CD8-positive, alpha-beta memory T cell (primary cell): ENCODE results near the gene ELF3. TPM values are rescaled to one million over a fixed set of nuclear protein-coding genes. Genes with fewer than 3 reads are reported as not detected.
A peak's percentile ranks its signal among the peaks of the same experiment; 100 is the strongest.
"Not testable (repeated sequence)": the region's sequence is repeated elsewhere in the genome, so short reads cannot be mapped to it uniquely, and the experiment has no call there.

Experiments used
- CTCF ChIA-PET: fragments of 350-600 bp; sonication (Branson Sonifier 250); formaldehyde crosslinking; loops from one replicate; lab custom pipeline; 2021; ENCODE audit warnings: antibody characterized with exemption; lab: Charles Lee
- POLR2A ChIA-PET: fragments of 350-600 bp; sonication (Branson Sonifier 250); formaldehyde crosslinking; loops from one replicate; lab custom pipeline; 2021; ENCODE audit warnings: antibody characterized with exemption; lab: Charles Lee
- DNase-seq, 5 donors: peaks; one replicate each; pipeline versions ENCODE4 v3.0.0 to v3.0.0-alpha.2; 2020 to 2022; ENCODE audit warnings: mixed read lengths in 1 of 5
- H3K27ac ChIP-seq: one replicate; pipeline ENCODE4 v1.7.0; 2013; ENCODE audit warnings: low read depth, mild to moderate bottlenecking, low read length, moderate library complexity
- H3K27me3 ChIP-seq: 2 replicates; pipeline ENCODE4 v1.7.0; 2013; ENCODE audit warnings: low read length, mild to moderate bottlenecking; ENCODE audit not compliant: insufficient read depth, poor library complexity, severe bottlenecking
- H3K36me3 ChIP-seq: 2 replicates; pipeline ENCODE4 v1.7.0; 2013; ENCODE audit warnings: mild to moderate bottlenecking, low read length, moderate library complexity; ENCODE audit not compliant: insufficient read depth
- H3K4me1 ChIP-seq: 2 replicates; pipeline ENCODE4 v1.7.0; 2013; ENCODE audit warnings: mild to moderate bottlenecking, low read length, moderate library complexity; ENCODE audit not compliant: insufficient read depth
- H3K4me3 ChIP-seq: 2 replicates; pipeline ENCODE4 v1.7.0; 2013; ENCODE audit warnings: mild to moderate bottlenecking, low read length
- H3K9me3 ChIP-seq: 2 replicates; pipeline ENCODE4 v1.7.0; 2013; ENCODE audit warnings: mild to moderate bottlenecking, low read length
- H3K27ac Mint-ChIP-seq, 8 donors: one replicate each; pipeline ENCODE4 v1.8.0; 2020 to 2021; ENCODE audit warnings: mixed read lengths in 8 of 8, mild to moderate bottlenecking in 6 of 8, inconsistent platforms in 3 of 8, moderate library complexity in 3 of 8
- H3K27me3 Mint-ChIP-seq, 2 donors: one replicate each; pipeline ENCODE4 v1.8.0; 2020 to 2021; ENCODE audit warnings: mixed read lengths in 2 of 2, mild to moderate bottlenecking in 1 of 2, moderate library complexity in 1 of 2
- H3K36me3 Mint-ChIP-seq, 3 donors: one replicate each; pipeline ENCODE4 v1.8.0; 2020 to 2021; ENCODE audit warnings: mixed read lengths in 3 of 3, inconsistent platforms in 1 of 3, mild to moderate bottlenecking in 1 of 3
- H3K4me1 Mint-ChIP-seq, 3 donors: one replicate each; pipeline ENCODE4 v1.8.0; 2020 to 2021; ENCODE audit warnings: mixed read lengths in 3 of 3, inconsistent platforms in 1 of 3, mild to moderate bottlenecking in 1 of 3
- H3K4me3 Mint-ChIP-seq, 7 donors: one replicate each; pipeline ENCODE4 v1.8.0; 2020 to 2021; ENCODE audit warnings: mixed read lengths in 7 of 7, mild to moderate bottlenecking in 6 of 7, moderate library complexity in 4 of 7, inconsistent platforms in 2 of 7
- H3K9me3 Mint-ChIP-seq, 5 donors: one replicate each; pipeline ENCODE4 v1.8.0; 2020 to 2022; ENCODE audit warnings: mixed read lengths in 5 of 5, mild to moderate bottlenecking in 3 of 5, moderate library complexity in 2 of 5, inconsistent platforms in 1 of 5
- polyA plus RNA-seq: library from polyadenylated mRNA; unstranded; fragments of 300-500 nt; fragmentation: Illumina TruSeq; gene quantifications from one replicate; pipeline ENCODE4 v1.2.3, GENCODE V29; 2021
- total RNA-seq, 2 experiments: library from RNA; stranded (reverse); gene quantifications; one replicate each; pipeline ENCODE4 v1.2.3, GENCODE V29; 2021

ELF3 gene
- total and polyA plus RNA-seq, 3 experiments from 2014 or later = 0.11 to 0.26 TPM; not detected in 1

DNA sequence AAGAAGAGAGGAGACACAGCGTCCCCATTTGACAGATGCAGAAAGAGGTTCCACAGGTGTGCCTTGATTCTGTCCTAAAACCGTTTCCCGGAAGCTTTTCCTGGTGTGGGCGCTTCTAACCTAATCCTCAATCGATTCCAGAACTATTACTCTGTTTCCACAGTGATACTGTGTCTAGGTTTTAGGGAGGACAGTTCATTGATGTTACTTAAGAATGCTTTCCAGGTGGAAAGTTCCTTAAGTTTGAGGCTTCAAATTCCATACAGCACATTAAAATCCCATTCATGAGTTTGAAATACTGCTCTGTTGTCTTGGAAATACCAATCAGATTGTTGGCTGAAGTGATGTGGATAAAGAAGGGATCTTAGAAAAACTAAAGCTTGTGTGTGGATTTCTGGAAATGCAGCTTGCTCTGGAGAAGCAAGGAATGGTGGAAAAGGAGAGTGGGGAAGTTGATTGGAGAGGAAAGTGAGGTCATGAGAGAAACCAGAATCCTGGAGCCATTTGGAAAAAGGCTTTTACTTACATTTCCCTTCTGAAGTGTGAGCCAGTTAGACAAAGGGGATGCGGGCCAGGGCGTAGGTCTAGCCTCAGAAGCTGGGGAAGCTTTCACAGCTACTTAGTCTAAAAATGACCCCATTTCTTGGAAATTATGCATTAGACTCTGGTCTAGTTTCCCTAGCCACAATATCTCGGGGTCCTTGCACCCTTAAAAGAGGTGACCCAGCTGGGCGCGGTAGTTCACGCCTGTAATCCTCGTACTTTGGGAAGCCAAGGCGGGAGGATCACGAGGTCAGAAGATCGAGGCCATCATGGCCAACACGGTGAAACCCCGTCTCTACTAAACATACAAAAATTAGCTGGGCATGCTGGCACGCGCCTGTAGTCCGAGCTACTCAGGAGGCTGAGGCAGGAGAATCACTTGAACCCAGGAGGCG lies 6.7 kb downstream of the ELF3 start:
- Mint-ChIP-seq H3K27me3 (peaks cover 5 to 15% of the 10 kb centered on the region in 2 donors), H3K9me3 (no peaks in the 10 kb centered on the region), H3K4me1 (no peaks in the 10 kb centered on the region), H3K4me3 (no peak overlapping the region), H3K36me3 (peaks cover 0 to 3% (median 2%) of the 10 kb centered on the region in 3 donors), H3K27ac (no peak overlapping the region)
- ChIA-PET POLR2A (no interaction called here), CTCF (no interaction called here)
- no peak for DNase-seq
- H3K9me3 ChIP-seq = no peaks in the 10 kb centered on the region
- no peaks in the 10 kb centered on the region for H3K27me3 ChIP-seq
- H3K4me3 ChIP-seq = no peak overlapping the region
- H3K36me3 ChIP-seq = no peaks in the 10 kb centered on the region
- H3K4me1 ChIP-seq = no peaks in the 10 kb centered on the region
- H3K27ac ChIP-seq = peak overlapping the region; percentile 24

DNA sequence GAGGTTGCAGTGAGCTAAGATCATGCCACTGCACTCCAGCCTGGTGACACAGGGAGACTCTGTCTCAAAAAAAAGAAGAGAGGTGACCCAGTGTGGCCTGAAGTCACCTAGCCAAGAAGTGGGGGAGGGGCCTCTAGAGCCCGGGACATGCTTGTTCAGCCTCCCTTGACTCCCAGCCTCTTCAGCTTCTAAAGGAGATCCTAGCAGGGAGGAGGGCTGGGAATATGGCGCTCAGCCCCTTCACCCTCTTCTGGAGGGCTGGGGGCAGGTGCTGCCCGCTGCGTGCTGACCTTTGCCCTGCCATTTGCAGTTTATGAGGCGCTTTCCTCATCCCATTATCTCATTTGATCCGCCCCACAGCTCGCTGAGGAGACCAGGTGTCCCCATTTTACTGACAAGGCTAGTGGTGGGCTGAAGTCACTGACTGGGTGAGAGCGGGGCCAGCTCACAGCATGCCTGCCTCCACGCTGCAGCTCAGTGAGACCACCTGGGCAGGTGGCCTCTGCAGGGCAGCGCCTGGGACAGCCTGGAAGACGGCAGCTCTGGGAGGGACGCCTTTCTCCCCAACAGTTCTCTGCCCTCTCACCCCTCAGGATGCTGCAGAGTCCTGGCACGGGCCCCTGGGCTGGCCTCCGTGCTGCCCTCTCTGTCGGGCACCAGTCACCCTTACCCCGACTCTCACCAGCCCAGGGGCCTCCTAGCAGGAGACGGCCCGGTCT lies 7.5 kb downstream of the ELF3 start:
- Mint-ChIP-seq H3K4me1 (no peaks in the 10 kb centered on the region), H3K27ac (no peak overlapping the region), H3K4me3 (no peak overlapping the region), H3K9me3 (no peaks in the 10 kb centered on the region), H3K36me3 (peaks cover 0 to 3% (median 2%) of the 10 kb centered on the region in 3 donors), H3K27me3 (peaks cover 5 to 18% of the 10 kb centered on the region in 2 donors)
- no peaks in the 10 kb centered on the region for H3K4me1 ChIP-seq
- H3K36me3 ChIP-seq = no peaks in the 10 kb centered on the region
- H3K27me3 ChIP-seq = no peaks in the 10 kb centered on the region
- ChIA-PET POLR2A (no interaction called here), CTCF (no interaction called here)
- DNase-seq = no peak
- H3K9me3 ChIP-seq = no peaks in the 10 kb centered on the region
- H3K27ac ChIP-seq = peak overlapping the region; percentile 24
- no peak overlapping the region for H3K4me3 ChIP-seq

GRCh38 chr1:202018468-202019234 lies 8.3 kb downstream of the ELF3 start:
- POLR2A ChIA-PET = no interaction called here
- Mint-ChIP-seq H3K27me3 (peaks cover 5 to 24% of the 10 kb centered on the region in 2 donors), H3K4me3 (no peak overlapping the region), H3K27ac (peak overlapping the region in 2 of 8 donors; percentile 7 to 80), H3K4me1 (no peaks in the 10 kb centered on the region), H3K36me3 (peaks cover 0 to 3% (median 2%) of the 10 kb centered on the region in 3 donors), H3K9me3 (no peaks in the 10 kb centered on the region)
- no peaks in the 10 kb centered on the region for H3K36me3 ChIP-seq
- CTCF ChIA-PET = no interaction called here
- H3K27ac ChIP-seq = peak overlapping the region; percentile 39
- no peak overlapping the region for H3K4me3 ChIP-seq
- H3K27me3 ChIP-seq = no peaks in the 10 kb centered on the region
- H3K9me3 ChIP-seq = no peaks in the 10 kb centered on the region
- H3K4me1 ChIP-seq = no peaks in the 10 kb centered on the region
- no peak for DNase-seq

DNA sequence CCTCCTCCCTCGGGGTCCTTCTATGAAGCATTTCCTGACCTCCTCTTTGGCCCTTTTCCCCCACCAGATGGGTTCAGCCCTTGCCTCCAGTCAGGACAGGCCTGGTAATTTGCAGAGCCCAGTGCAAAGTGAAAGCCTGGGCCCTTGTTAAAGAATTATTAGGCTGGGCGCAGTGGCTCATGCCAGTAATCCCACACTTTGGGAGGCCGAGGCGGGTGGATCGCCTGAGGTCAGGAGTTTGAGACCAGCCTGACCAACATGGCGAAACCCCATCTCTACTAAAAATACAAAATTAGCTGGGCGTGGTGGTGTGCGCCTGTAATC lies 8.8 kb downstream of the ELF3 start:
- H3K9me3 Mint-ChIP-seq, H3K27ac Mint-ChIP-seq, H3K27me3 ChIP-seq, H3K9me3 ChIP-seq, H3K4me3 Mint-ChIP-seq, CTCF ChIA-PET, H3K36me3 Mint-ChIP-seq, H3K4me3 ChIP-seq, H3K36me3 ChIP-seq, POLR2A ChIA-PET, H3K4me1 Mint-ChIP-seq, DNase-seq, H3K4me1 ChIP-seq: not testable (repeated sequence)
- H3K27ac ChIP-seq = peak overlapping the region; percentile 39
- peaks cover 5 to 24% of the 10 kb centered on the region in 2 donors for H3K27me3 Mint-ChIP-seq

DNA sequence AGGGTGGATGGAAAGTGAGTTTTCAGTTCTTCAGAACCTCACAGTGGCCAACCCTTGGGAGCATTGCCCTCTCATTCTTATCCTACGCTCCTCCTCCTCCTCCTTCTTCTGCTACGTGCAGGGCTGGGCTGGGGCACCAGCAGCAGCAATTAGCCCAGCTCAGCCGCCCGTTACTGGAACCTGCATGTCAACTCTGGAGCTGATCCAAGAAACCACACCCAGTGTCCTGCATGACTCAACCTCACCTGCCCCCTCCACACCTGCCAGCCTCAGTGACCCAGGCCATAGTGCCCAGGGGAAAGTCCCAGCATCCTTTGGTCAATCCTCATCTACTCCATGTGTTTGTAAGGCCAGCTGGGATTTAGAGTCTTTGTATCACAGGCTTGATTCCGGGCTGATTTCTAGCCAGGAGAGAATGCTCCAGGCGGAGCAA lies 12.6 kb downstream of the ELF3 start:
- H3K27me3 ChIP-seq = no peaks in the 10 kb centered on the region
- H3K9me3 ChIP-seq = no peaks in the 10 kb centered on the region
- H3K4me1 Mint-ChIP-seq = no peaks in the 10 kb centered on the region
- ChIA-PET CTCF (no interaction called here), POLR2A (no interaction called here)
- H3K4me3 ChIP-seq = no peak overlapping the region
- no peaks in the 10 kb centered on the region for H3K4me1 ChIP-seq
- no peaks in the 10 kb centered on the region for H3K9me3 Mint-ChIP-seq
- DNase-seq = no peak
- no peak overlapping the region for H3K27ac ChIP-seq
- H3K36me3 Mint-ChIP-seq = no peaks in the 10 kb centered on the region
- H3K36me3 ChIP-seq = no peaks in the 10 kb centered on the region
- H3K4me3 Mint-ChIP-seq = no peak overlapping the region
- H3K27ac Mint-ChIP-seq = no peak overlapping the region
- H3K27me3 Mint-ChIP-seq = peaks cover 8 to 20% of the 10 kb centered on the region in 2 donors

DNA sequence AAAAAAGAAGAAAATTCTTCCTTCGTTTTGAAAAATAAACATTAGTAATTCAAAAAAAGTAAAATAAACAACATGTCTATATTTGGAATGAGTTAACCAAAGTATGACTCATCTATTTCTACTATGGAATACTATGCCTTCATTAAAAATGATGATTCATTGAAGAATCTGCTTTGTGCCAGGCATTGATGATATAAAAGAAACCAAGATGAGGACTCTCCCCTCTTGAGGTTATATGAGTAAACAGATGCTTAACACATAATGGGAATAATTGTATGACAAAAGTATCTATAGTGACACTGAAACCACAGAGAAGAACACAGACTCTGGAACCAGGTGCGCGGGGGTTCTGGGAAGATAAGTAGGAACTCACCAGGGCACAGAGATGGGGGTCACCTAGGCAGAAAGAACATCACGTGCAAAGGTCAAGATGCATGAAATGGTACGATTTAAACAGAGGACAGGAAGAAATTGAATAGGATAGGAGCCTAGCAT lies 18.8 kb downstream of the ELF3 start:
- H3K4me1 Mint-ChIP-seq = no peaks in the 10 kb centered on the region
- H3K27me3 Mint-ChIP-seq = peaks cover 3 to 5% of the 10 kb centered on the region in 2 donors
- ChIA-PET POLR2A (no interaction called here), CTCF (no interaction called here)
- H3K4me3 Mint-ChIP-seq = no peak overlapping the region
- no peaks in the 10 kb centered on the region for H3K9me3 ChIP-seq
- DNase-seq = no peak
- H3K36me3 ChIP-seq = no peaks in the 10 kb centered on the region
- H3K9me3 Mint-ChIP-seq = no peaks in the 10 kb centered on the region
- no peaks in the 10 kb centered on the region for H3K36me3 Mint-ChIP-seq
- H3K27ac ChIP-seq = no peak overlapping the region
- H3K27ac Mint-ChIP-seq = no peak overlapping the region
- H3K27me3 ChIP-seq = no peaks in the 10 kb centered on the region
- no peak overlapping the region for H3K4me3 ChIP-seq
- H3K4me1 ChIP-seq = no peaks in the 10 kb centered on the region

GRCh38 chr1:202029727-202030126 lies 19.3 kb downstream of the ELF3 start:
- Histone ChIP-seq H3K36me3 (no peaks in the 10 kb centered on the region), H3K27ac (no peak overlapping the region), H3K4me3 (no peak overlapping the region), H3K27me3 (no peaks in the 10 kb centered on the region), H3K4me1 (no peaks in the 10 kb centered on the region), H3K9me3 (no peaks in the 10 kb centered on the region)
- Mint-ChIP-seq H3K36me3 (no peaks in the 10 kb centered on the region), H3K27me3 (peaks cover 3 to 5% of the 10 kb centered on the region in 2 donors), H3K9me3 (no peaks in the 10 kb centered on the region), H3K4me1 (no peaks in the 10 kb centered on the region), H3K27ac (no peak overlapping the region), H3K4me3 (no peak overlapping the region)
- ChIA-PET CTCF (no interaction called here), POLR2A (no interaction called here)
- DNase-seq = no peak
